H1 (cell line): ENCODE data around the gene HOXB4. TPM values are rescaled to one million over a fixed set of nuclear protein-coding genes. Genes with fewer than 3 reads are reported as not detected.
A peak's percentile ranks its signal among the peaks of the same experiment; 100 is the strongest.

Experiments used
- BRCA1 ChIP-seq: IDR thresholded peaks from 2 replicates; pipeline ENCODE4 v1.6.1; 2012; ENCODE audit warnings: low read depth, low read length, improper control_type of control experiment
- CHD2 ChIP-seq: IDR thresholded peaks from 2 replicates; pipeline ENCODE4 v1.6.1; 2012; ENCODE audit warnings: low read length, improper control_type of control experiment
- RNF2 ChIP-seq: fragments of 200-900, 300-1000 bp; sonication (generic); IDR thresholded peaks from 2 replicates; pipeline ENCODE4 v1.7.1; 2016; ENCODE audit warnings: borderline replicate concordance, low read depth, mild to moderate bottlenecking, antibody characterized with exemption, low read length; ENCODE audit not compliant: poor library complexity, severe bottlenecking; ENCODE audit errors: missing control alignments
- polyA plus RNA-seq, 7 experiments: library from polyadenylated mRNA; depleted of rRNA in 3 of 7; stranded (reverse) in 5 of 7; unstranded in 2 of 7; fragments of >200 nt in 5 of 7; fragments of 200-250 nt in 2 of 7; gene quantifications; 1 replicate in 5 of 7; 2 replicates in 1 of 7; 4 replicates in 1 of 7; pipeline versions ENCODE4 v1.2.1 to v1.2.3, GENCODE V29; 2011 to 2013; ENCODE audit warnings: missing spikeins in 2 of 7, mixed read lengths in 2 of 7
- total RNA-seq: library from RNA; stranded (reverse); fragmentation: NEBNext Ultra II Directional; extraction: Animal tissue kit (Norgen Biotek cat#: 25700); gene quantifications from 2 replicates; pipeline ENCODE4 v1.2.1, GENCODE V29; 2021

HOXB4 gene
- total and polyA plus RNA-seq, 2 of the 8 experiments (the other 6 are each of a cell fraction or from before 2014, with no cell fraction given) = not detected

DNA sequence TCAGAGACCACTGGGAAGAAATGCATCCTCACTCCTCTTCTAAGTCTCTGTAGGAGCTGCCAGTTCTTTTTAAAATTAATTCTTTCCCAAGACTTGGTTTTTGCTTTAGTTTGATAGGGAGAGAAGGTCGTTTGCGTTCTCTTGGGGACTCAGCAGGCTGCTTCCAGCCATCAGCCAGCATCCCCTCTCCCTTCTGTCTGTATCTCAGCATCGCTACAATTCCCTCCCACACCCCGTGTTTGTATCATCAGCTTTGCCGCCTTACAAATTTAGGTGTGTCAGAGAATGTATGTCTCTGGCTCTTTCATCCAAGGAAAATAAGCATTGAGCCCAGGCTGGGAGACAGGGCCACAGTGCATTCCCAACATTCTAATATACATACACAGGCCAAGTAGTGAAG lies 21.2 kb upstream of the HOXB4 start (continued):
- TF ChIP-seq RNF2 (peak; percentile 55), CHD2 (no peak), BRCA1 (no peak)
